ENCODE measurements around the gene GPR34. TPM values are rescaled to one million over a fixed set of nuclear protein-coding genes. Genes with fewer than 3 reads are reported as not detected.

GPR34 gene
- total RNA-seq, 2 donors from 2014 or later: 4.6 to 8.2 TPM

- Histone ChIP-seq H3K4me1 (replicated peaks) (no peaks in the 10 kb centered on the region), H3K4me3 (no peak overlapping the region), H3K36me3 (no peaks in the 10 kb centered on the region), H3K27ac (no peak overlapping the region), H3K9me3 (no peaks in the 10 kb centered on the region), H3K27me3 (replicated peaks; ENCODE audit: insufficient read depth) (no peaks in the 10 kb centered on the region)
- 88% methylated on average over 3 of the region's 3 CpGs for WGBS
- intact Hi-C loops (cut with DNase I): no loop called here
- DNase-seq (ENCODE audit: low spot score): no peak
- TF ChIP-seq POLR2A (IDR thresholded peaks at IDR 0.05) (no peak), POLR2AphosphoS5 (IDR thresholded peaks at IDR 0.05) (no peak)
- TF ChIP-seq, protein P1, sequence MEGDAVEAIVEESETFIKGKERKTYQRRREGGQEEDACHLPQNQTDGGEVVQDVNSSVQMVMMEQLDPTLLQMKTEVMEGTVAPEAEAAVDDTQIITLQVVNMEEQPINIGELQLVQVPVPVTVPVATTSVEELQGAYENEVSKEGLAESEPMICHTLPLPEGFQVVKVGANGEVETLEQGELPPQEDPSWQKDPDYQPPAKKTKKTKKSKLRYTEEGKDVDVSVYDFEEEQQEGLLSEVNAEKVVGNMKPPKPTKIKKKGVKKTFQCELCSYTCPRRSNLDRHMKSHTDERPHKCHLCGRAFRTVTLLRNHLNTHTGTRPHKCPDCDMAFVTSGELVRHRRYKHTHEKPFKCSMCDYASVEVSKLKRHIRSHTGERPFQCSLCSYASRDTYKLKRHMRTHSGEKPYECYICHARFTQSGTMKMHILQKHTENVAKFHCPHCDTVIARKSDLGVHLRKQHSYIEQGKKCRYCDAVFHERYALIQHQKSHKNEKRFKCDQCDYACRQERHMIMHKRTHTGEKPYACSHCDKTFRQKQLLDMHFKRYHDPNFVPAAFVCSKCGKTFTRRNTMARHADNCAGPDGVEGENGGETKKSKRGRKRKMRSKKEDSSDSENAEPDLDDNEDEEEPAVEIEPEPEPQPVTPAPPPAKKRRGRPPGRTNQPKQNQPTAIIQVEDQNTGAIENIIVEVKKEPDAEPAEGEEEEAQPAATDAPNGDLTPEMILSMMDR (IDR thresholded peaks at IDR 0.05): no peak
Observed at GRCh38 chrX:41689711-41690110, 938 bp downstream of the GPR34 start.

DNA sequence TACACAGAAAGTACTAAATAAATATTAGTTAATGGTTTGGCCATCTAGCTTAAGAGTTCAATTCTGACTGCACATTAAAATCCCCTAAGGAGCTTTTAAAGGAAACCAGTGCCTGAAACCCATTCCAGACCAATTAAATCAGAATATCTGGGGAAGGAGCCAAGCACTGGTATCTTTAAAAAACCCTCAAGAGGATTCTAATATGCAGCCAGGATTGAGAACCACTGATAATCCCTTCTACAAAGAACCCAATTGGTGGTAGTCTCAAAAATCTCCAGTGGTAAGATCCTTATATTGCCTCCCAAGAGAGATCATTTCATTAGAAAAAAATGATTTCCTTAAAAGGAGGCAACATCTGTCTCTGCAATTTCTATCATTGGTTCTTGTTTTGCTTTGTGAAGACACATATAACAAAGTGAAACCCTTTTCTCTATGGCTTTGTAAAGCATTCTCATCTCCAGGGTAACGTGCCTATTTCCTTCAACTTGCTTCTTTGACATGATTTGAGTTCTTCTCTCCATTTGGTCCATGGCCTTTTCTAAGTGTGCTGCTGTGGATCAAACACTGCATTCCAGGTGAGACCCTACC lies 3.5 kb downstream of the GPR34 start:
- Histone ChIP-seq H3K36me3 (no peaks in the 10 kb centered on the region), H3K4me1 (replicated peaks) (no peaks in the 10 kb centered on the region), H3K9me3 (no peaks in the 10 kb centered on the region), H3K4me3 (no peak overlapping the region), H3K27ac (no peak overlapping the region), H3K27me3 (replicated peaks; ENCODE audit: insufficient read depth) (no peaks in the 10 kb centered on the region)
- DNase-seq (ENCODE audit: low spot score): no peak
- intact Hi-C loops (cut with DNase I): no loop called here
- 73% methylated on average over 1 of the region's 1 CpG for WGBS
- TF ChIP-seq POLR2A (IDR thresholded peaks at IDR 0.05) (no peak), POLR2AphosphoS5 (IDR thresholded peaks at IDR 0.05) (no peak)
- TF ChIP-seq, protein P1 (IDR thresholded peaks at IDR 0.05): no peak

DNA sequence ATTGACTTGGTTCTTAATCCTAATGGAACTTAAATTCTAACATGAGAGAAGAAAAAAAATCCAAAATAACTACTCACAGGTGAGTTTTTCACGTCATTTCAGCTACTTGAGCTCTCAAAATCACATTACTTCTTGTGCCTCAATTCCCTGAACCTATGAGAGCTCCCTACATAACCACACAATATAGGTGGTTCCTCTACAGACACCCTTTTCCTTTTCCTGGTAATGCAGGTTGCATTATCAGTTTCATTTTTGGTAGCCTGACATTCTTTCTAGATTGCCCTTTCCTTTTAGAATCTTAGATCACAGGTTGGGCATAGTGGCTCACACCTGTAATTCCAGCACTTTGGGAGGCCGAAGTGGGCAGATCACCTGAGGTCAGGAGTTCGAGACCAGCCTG lies 4.3 kb downstream of the GPR34 start:
- Histone ChIP-seq H3K4me1 (replicated peaks) (no peaks in the 10 kb centered on the region), H3K27ac (no peak overlapping the region), H3K4me3 (no peak overlapping the region), H3K36me3 (no peaks in the 10 kb centered on the region), H3K27me3 (replicated peaks; ENCODE audit: insufficient read depth) (no peaks in the 10 kb centered on the region), H3K9me3 (no peaks in the 10 kb centered on the region)
- TF ChIP-seq, protein P1 (IDR thresholded peaks at IDR 0.05): no peak
- no peak for TF ChIP-seq POLR2AphosphoS5 (IDR thresholded peaks at IDR 0.05)
- no peak for TF ChIP-seq POLR2A (IDR thresholded peaks at IDR 0.05)
- no peak for DNase-seq (ENCODE audit: low spot score)
- intact Hi-C loops (cut with DNase I): no loop called here
- 84% methylated on average over 3 of the region's 3 CpGs for WGBS

DNA sequence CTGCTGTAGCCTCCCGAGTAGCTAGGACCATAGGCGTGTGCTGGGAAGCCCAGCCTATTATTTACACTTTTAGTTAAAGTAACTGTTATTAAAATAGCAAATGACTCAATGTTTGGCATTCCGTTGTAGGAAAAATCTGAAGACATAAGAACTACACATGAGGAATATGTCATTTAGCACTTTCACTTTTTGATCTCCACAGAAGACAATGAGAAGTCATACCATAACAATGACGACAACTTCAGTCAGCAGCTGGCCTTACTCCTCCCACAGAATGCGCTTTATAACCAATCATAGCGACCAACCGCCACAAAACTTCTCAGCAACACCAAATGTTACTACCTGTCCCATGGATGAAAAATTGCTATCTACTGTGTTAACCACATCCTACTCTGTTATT lies 6.7 kb downstream of the GPR34 start:
- Histone ChIP-seq H3K27me3 (replicated peaks; ENCODE audit: insufficient read depth) (no peaks in the 10 kb centered on the region), H3K27ac (no peak overlapping the region), H3K36me3 (no peaks in the 10 kb centered on the region), H3K9me3 (no peaks in the 10 kb centered on the region), H3K4me3 (no peak overlapping the region), H3K4me1 (replicated peaks) (no peaks in the 10 kb centered on the region)
- no peak for DNase-seq (ENCODE audit: low spot score)
- TF ChIP-seq POLR2AphosphoS5 (IDR thresholded peaks at IDR 0.05) (no peak), POLR2A (IDR thresholded peaks at IDR 0.05) (no peak)
- TF ChIP-seq, protein P1 (IDR thresholded peaks at IDR 0.05): no peak
- 80% methylated on average over 7 of the region's 7 CpGs for WGBS
- intact Hi-C loops (cut with DNase I): no loop called here

DNA sequence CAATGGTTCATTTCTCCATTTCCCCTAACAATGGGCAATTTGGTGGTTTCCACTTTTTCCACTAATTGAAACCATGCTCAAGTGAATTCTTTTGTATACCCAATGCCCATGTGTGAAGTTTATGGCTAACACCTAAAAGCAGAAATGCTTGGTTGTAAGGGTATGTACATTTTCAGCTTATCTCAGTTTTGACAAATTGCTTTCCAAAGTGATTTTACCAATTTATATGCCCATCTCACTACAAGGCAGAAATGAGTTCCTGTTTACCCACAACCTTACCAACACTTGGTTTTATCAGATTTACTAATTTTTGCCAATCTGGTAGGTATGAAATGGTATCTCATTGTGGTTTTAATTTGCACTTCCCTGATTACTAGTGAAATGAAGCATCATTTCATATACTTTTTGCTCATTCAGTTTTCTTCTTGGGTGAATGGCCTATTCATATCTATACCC lies 14.8 kb downstream of the GPR34 start:
- intact Hi-C loops (cut with DNase I): no loop called here
- TF ChIP-seq, protein P1 (IDR thresholded peaks at IDR 0.05): no peak
- no peak for TF ChIP-seq POLR2A (IDR thresholded peaks at IDR 0.05)
- no peak for TF ChIP-seq POLR2AphosphoS5 (IDR thresholded peaks at IDR 0.05)
- H3K27me3 ChIP-seq (replicated peaks; ENCODE audit: insufficient read depth): no peaks in the 10 kb centered on the region
- no peaks in the 10 kb centered on the region for H3K9me3 ChIP-seq
- DNase-seq (ENCODE audit: low spot score): no peak
- H3K36me3 ChIP-seq: no peaks in the 10 kb centered on the region
- no peak overlapping the region for H3K4me3 ChIP-seq
- no peaks in the 10 kb centered on the region for H3K4me1 ChIP-seq (replicated peaks)
- H3K27ac ChIP-seq: no peak overlapping the region

Data from prostate gland (tissue), 2 donors.